A673 (cell line): ENCODE measurements around the gene CSRP1. TPM values are rescaled to one million over a fixed set of nuclear protein-coding genes. Genes with fewer than 3 reads are reported as not detected.

Source experiments
- BruUV-seq: library from RNA; stranded (reverse); fragments of 400-500 nt; replicated peaks from 2 replicates; lab custom pipeline; 2021; lab: Mats Ljungman, UMichigan
- CTCF ChIA-PET: fragments of 300-600 bp; sonication (Branson Sonifier 250); formaldehyde crosslinking; loops from one replicate; lab custom pipeline; 2022; ENCODE audit warnings: antibody characterized with exemption; lab: Charles Lee
- POLR2A ChIA-PET: fragments of 300-600 bp; sonication (Branson Sonifier 250); formaldehyde crosslinking; loops from one replicate; lab custom pipeline; 2022; ENCODE audit warnings: antibody characterized with exemption; ENCODE audit not compliant: low non-redundant PET; lab: Charles Lee
- DNase-seq: peaks from one replicate; pipeline ENCODE4 v3.0.0-alpha.2; 2015; ENCODE audit warnings: low spot score
- H3K27ac ChIP-seq: fragments of 200-600 bp; sonication (generic); 2 replicates; pipeline ENCODE4 v1.5.1; 2016; ENCODE audit warnings: mixed run types, low read depth, mild to moderate bottlenecking, mixed read lengths, antibody characterized with exemption, low read length; ENCODE audit not compliant: poor library complexity, severe bottlenecking
- H3K27me3 ChIP-seq: fragments of 200-600 bp; sonication (generic); replicated peaks from 2 replicates; pipeline ENCODE4 v1.6.1; 2017; ENCODE audit warnings: mixed run types, low read depth, mild to moderate bottlenecking, mixed read lengths, antibody characterized with exemption, low read length; ENCODE audit not compliant: insufficient read depth, poor library complexity
- H3K36me3 ChIP-seq: fragments of 200-600 bp; sonication (generic); 2 replicates; pipeline ENCODE4 v1.6.1; 2016; ENCODE audit warnings: mixed run types, mild to moderate bottlenecking, mixed read lengths, antibody characterized with exemption, low read length; ENCODE audit not compliant: insufficient read depth, poor library complexity, severe bottlenecking
- H3K4me1 ChIP-seq: fragments of 200-600 bp; sonication (generic); 2 replicates; pipeline ENCODE4 v1.6.1; 2017; ENCODE audit warnings: mixed run types, mild to moderate bottlenecking, mixed read lengths, antibody characterized with exemption, low read length; ENCODE audit not compliant: insufficient read depth, poor library complexity, severe bottlenecking
- H3K4me3 ChIP-seq: fragments of 200-600 bp; sonication (generic); 2 replicates; pipeline ENCODE4 v1.5.1; 2016; ENCODE audit warnings: low read depth, mixed run types, mild to moderate bottlenecking, mixed read lengths, low read length; ENCODE audit not compliant: poor library complexity, severe bottlenecking
- H3K9me3 ChIP-seq: fragments of 200-600 bp; sonication (generic); 2 replicates; pipeline ENCODE4 v1.6.1; 2016; ENCODE audit warnings: mixed run types, low read depth, mild to moderate bottlenecking, mixed read lengths, antibody characterized with exemption, low read length; ENCODE audit not compliant: poor library complexity, severe bottlenecking
- CTCF ChIP-seq: fragments of 300-800, 200-600 bp; sonication (generic); conservative IDR thresholded peaks from 2 replicates; pipeline ENCODE4 v1.5.1; 2017; ENCODE audit warnings: low read depth, mild to moderate bottlenecking, antibody characterized with exemption, low read length, moderate library complexity, mixed read lengths
- EZH2 ChIP-seq: fragments of 200-600 bp; sonication (generic); IDR thresholded peaks from 2 replicates; pipeline ENCODE4 v1.6.1; 2017; ENCODE audit warnings: borderline replicate concordance, low read depth, mild to moderate bottlenecking, mixed read lengths, antibody characterized with exemption, low read length; ENCODE audit not compliant: poor library complexity, severe bottlenecking
- intact Hi-C: fragments of 100-400 bp; cut with micrococcal nuclease; formaldehyde crosslinking; loops from one replicate; pipeline ENCODE4 v1.10.0; 2022; ENCODE audit not compliant: unreplicated experiment
- total RNA-seq: library from RNA; stranded (reverse); gene quantifications from 2 replicates; pipeline ENCODE4 v1.2.3, GENCODE V29; 2021

The CSRP1 gene
- total RNA-seq, 1 experiment from 2014 or later, result 517 TPM

GRCh38 chr1:201537891-201538611 lies 31.1 kb upstream of the CSRP1 start:
- Histone ChIP-seq H3K4me1 (peaks cover 62% of the 10 kb centered on the region), H3K27me3 (no peaks in the 10 kb centered on the region), H3K4me3 (peak overlapping the region; percentile 67), H3K9me3 (no peaks in the 10 kb centered on the region), H3K27ac (peak overlapping the region; percentile 88), H3K36me3 (no peaks in the 10 kb centered on the region)
- DNase-seq, result peak; percentile 66
- TF ChIP-seq CTCF, result no peak
- TF ChIP-seq EZH2, result no peak
- ChIA-PET CTCF (interaction anchor here (0.6 to 1.3 kb wide), 2 partner anchors 21 to 255 kb away, joined by 3 to 4 read pairs; no protein-coding TSS in a partner anchor), POLR2A (interaction anchor here (0.7 kb wide), 1 partner anchor 272 kb away, joined by 3 read pairs; no protein-coding TSS in a partner anchor)
- intact Hi-C loops, result loop anchor here (10.0 kb wide), 2 partner anchors 337 to 597 kb away; no protein-coding TSS in a partner anchor
- no TSS peak for BruUV-seq

GRCh38 chr1:201537467-201537866 lies 30.5 kb upstream of the CSRP1 start:
- no peak overlapping the region for H3K27ac ChIP-seq
- POLR2A ChIA-PET, result interaction anchor here (0.6 kb wide), 1 partner anchor 19 kb away, joined by 6 read pairs; no protein-coding TSS in a partner anchor
- CTCF ChIA-PET, result no interaction called here
- no peaks in the 10 kb centered on the region for H3K27me3 ChIP-seq
- H3K9me3 ChIP-seq, result no peaks in the 10 kb centered on the region
- no TSS peak for BruUV-seq
- TF ChIP-seq CTCF (no peak), EZH2 (no peak)
- DNase-seq, result no peak
- intact Hi-C loops, result loop anchor here (10.0 kb wide), 2 partner anchors 337 to 597 kb away; no protein-coding TSS in a partner anchor
- H3K36me3 ChIP-seq, result no peaks in the 10 kb centered on the region
- H3K4me3 ChIP-seq, result no peak overlapping the region
- H3K4me1 ChIP-seq, result peaks cover 57% of the 10 kb centered on the region

GRCh38 chr1:201537028-201537427 lies 30.1 kb upstream of the CSRP1 start:
- no peak for TF ChIP-seq CTCF
- TF ChIP-seq EZH2, result no peak
- Histone ChIP-seq H3K4me1 (peaks cover 54% of the 10 kb centered on the region), H3K9me3 (no peaks in the 10 kb centered on the region), H3K36me3 (no peaks in the 10 kb centered on the region), H3K27me3 (no peaks in the 10 kb centered on the region), H3K27ac (no peak overlapping the region), H3K4me3 (no peak overlapping the region)
- intact Hi-C loops, result loop anchor here (10.0 kb wide), 2 partner anchors 338 to 598 kb away; no protein-coding TSS in a partner anchor
- POLR2A ChIA-PET, result interaction anchor here (0.6 to 0.7 kb wide), 3 partner anchors 19 to 1294 kb away, joined by 3 to 6 read pairs (median 4); partner anchors contain the start of gene CSRP1
- DNase-seq, result no peak
- no TSS peak for BruUV-seq
- CTCF ChIA-PET, result no interaction called here
